T47D (cell line): ENCODE measurements around the gene RPTOR.

Experiments
- DNase-seq, 2 experiments: peaks; one replicate each; pipeline versions ENCODE4 v3.0.0 to v3.0.0-alpha.2; 2011 to 2012; ENCODE audit warnings: low read depth in 1 of 2, low spot score in 1 of 2
- JUND ChIP-seq: IDR thresholded peaks from 2 replicates; pipeline ENCODE4 v1.6.1; 2012; ENCODE audit warnings: low read depth
- in situ Hi-C: cut with HindIII; loops from 2 replicates; pipeline ENCODE4 v1.10.0; 2016; ENCODE audit warnings: low sequenced_read_pairs, low pct_unique_long_range_greater_than_20kb

Gene RPTOR

GRCh38 chr17:80719449-80719848, 174.8 kb downstream of the RPTOR start:
- in situ Hi-C loops, result no loop called here
- TF ChIP-seq JUND, result no peak
- no peak for DNase-seq

DNA sequence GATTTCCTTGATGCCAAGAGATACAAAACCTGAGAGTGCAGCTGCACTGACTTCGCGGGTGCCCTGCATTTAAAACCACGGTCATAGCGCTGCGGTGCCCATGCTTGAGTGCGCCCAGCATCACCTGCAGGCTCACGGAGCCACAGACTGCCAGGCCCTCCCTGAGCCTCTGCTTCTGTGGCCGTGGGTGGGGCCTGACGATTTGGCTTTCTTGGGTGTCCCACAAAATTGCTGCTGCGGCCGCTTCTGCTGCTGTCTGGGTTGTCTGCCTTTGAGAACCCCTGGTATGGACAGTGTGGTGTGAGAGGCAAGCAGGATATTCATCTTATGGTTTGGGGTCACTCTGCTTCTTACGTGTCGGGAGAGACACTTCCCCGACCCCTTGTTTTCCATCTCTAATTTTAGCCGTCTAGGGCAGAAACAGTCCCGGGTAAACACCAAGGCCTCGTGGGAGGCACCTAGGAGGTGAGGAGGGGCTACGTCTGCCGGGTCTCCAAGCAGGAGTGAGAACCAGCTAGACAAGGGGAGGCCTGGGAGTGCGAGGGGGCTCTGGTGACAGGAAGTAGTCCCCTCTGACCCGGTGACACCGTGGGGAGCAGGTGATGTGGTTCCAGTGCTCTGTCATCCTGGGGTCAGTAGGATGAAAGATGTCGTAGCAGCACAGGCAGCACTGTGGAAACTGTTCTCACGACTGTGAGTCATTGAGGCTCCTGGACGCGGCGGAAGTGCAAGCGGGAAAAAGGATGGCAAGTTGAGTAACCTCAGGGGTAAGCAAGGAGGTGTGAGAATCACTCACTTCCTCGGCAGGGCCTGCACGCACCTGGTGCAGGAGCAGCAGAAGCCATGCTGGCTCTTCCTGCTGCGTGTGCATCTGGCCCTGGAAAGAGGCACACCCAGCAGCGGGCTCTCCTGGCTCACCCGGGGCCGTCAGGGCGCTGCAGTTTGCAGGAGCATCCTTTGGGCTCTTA, 176.3 kb downstream of the RPTOR start:
- no peak for TF ChIP-seq JUND
- in situ Hi-C loops, result no loop called here
- DNase-seq, result no peak

DNA sequence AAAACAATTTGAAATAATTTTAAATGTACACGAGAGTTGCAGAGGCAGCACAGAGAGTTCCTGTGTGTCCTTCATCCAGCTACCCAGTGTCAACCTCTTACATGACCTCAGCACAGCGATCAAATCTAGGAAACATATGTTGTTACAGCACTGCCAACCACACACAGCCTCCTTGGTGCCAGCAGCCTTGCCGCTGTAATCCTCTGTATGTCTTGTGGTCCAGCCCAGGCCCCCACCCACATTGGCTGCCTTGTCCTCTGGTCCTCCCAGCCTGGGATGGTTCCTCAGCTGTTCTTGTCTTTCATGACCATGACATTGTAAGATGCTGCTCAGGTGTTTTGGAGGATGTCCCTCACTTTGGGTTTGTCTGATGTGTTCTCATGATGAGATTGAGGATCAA, 178.0 kb downstream of the RPTOR start:
- DNase-seq, result no peak
- in situ Hi-C loops, result no loop called here
- TF ChIP-seq JUND, result no peak

GRCh38 chr17:80724775-80725266, 180.2 kb downstream of the RPTOR start:
- no peak for TF ChIP-seq JUND
- in situ Hi-C loops, result no loop called here
- DNase-seq, result no peak

- in situ Hi-C loops, result no loop called here
- no peak for TF ChIP-seq JUND
Measured at GRCh38 chr17:80725517-80725916, 180.9 kb downstream of the RPTOR start.

DNA sequence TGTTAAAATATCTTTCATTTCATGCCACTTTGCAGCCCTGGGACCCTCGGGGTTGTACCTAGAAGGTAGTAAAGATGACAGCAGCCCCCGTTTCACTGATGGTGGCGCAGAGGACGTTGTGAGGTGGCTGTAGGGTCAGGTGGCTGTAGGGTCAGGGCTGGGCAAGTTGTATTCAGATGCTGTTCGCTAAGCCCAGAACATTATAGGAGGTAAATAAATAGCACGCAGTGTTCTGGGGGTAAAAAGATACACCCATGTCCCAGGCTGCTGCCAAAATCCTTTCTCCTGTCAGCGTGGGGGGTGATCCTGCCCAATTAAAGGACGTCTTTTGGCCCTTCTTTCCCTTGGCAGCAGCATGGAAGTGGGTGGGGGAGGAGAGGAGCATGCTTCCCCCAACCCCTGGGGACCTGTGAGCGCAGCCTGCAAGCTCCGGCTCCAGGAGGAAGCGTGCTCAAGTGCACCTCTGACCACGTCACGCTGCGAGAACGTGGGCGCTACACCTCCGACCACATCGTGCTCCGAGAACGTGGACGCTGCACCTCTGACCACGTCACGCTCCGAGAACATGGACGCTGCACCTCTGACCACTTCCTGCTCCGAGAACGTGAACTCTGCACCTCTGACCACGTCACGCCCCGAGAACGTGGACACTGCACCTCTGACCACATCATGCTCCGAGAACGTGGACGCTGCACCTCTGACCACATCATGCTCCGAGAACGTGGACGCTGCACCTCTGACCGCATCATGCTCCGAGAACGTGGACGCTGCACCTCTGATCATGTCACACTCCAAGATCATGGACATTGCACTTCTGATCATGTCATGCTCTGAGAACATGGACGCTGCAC, 182.1 kb downstream of the RPTOR start:
- in situ Hi-C loops, result no loop called here
- no peak for DNase-seq
- TF ChIP-seq JUND, result no peak

More at GRCh38 chr17:80725517-80725916, 180.9 kb downstream of the RPTOR start:
- DNase-seq, result no peak

DNA sequence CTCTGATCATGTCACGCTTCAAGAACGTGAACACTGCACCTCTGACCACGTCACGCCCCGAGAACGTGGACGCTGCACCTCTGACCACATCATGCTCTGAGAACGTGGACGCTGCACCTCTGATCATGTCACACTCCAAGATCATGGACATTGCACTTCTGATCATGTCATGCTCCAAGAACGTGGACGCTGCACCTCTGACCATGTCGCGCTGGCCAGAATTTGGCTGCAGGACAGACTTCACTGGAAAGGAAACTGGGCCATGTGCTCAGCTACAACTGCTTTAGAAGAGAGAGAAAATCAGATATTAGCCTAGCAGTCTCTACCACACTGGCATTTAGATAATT, 182.7 kb downstream of the RPTOR start:
- TF ChIP-seq JUND, result no peak
- no peak for DNase-seq
- in situ Hi-C loops, result no loop called here

GRCh38 chr17:80729016-80729415, 184.4 kb downstream of the RPTOR start:
- DNase-seq, result no peak
- in situ Hi-C loops, result no loop called here
- TF ChIP-seq JUND, result no peak

DNA sequence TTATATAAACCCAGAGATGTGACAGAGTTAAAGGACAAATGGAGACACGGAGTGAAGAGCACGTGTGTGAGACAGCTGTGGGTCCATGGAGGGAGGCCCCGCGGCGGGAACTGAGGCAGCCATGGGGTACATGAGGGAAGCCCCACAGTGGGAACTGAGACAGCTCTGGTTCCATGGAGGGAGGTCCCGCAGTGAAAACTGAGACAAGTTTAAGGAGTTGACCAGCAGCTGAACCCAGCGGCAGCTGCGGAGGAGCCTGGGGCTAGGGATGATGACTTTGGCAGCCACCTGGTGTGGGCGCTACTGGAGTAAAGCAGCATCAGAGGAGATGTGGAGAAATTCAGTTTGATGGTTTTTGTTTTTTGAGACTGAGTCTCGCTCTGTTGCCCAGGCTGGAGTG, 185.1 kb downstream of the RPTOR start:
- DNase-seq, result no peak
- no peak for TF ChIP-seq JUND
- in situ Hi-C loops, result no loop called here

- no peak for DNase-seq
- no peak for TF ChIP-seq JUND
- in situ Hi-C loops, result no loop called here
Measured at GRCh38 chr17:80730739-80731138, 186.1 kb downstream of the RPTOR start.

- DNase-seq, result no peak
- in situ Hi-C loops, result no loop called here
- no peak for TF ChIP-seq JUND
Measured at GRCh38 chr17:80731323-80731722, 186.7 kb downstream of the RPTOR start.

GRCh38 chr17:80732268-80732667, 187.6 kb downstream of the RPTOR start:
- in situ Hi-C loops, result no loop called here
- no peak for TF ChIP-seq JUND
- no peak for DNase-seq
